ENCODE results near the gene ICAM1. TPM values are rescaled to one million over a fixed set of nuclear protein-coding genes. Genes with fewer than 3 reads are reported as not detected.
"Not testable (repeated sequence)": the region's sequence is repeated elsewhere in the genome, so short reads cannot be mapped to it uniquely, and the experiment has no call there.

ICAM1 gene
- total and polyA plus RNA-seq, 2 donors (not counting 1 experiment from before 2014, with no cell fraction given): 8.9 to 15.2 TPM

- DNase-seq (ENCODE audit: low read depth in 2 of 2): no peak
- H2AFZ ChIP-seq (ENCODE audit: low read length): no peak overlapping the region
- no peak overlapping the region for H3K4me2 ChIP-seq (ENCODE audit: extremely low read depth, insufficient read depth, low read length)
- H3K79me2 ChIP-seq (ENCODE audit: control insufficient read depth, insufficient read depth, low read length): no peaks in the 10 kb centered on the region
- H3K4me3 ChIP-seq (replicated peaks in 1 of 4; ENCODE audit: control extremely low read depth in 1 of 4, insufficient read depth in 1 of 4, low read depth in 3 of 4, low read length in 4 of 4): no peak overlapping the region
- H3K9me3 ChIP-seq (ENCODE audit: control insufficient read depth, insufficient read depth, low read depth, low read length): no peaks in the 10 kb centered on the region
- no peaks in the 10 kb centered on the region for H3K4me1 ChIP-seq (ENCODE audit: control insufficient read depth, extremely low read depth, insufficient read depth, low read length)
- H3K36me3 ChIP-seq (ENCODE audit: control insufficient read depth, insufficient read depth, low read length): no peaks in the 10 kb centered on the region
- H3K27me3 ChIP-seq (ENCODE audit: control insufficient read depth, insufficient read depth, low read length): no peaks in the 10 kb centered on the region
- no peaks in the 10 kb centered on the region for H4K20me1 ChIP-seq (ENCODE audit: control insufficient read depth, extremely low read depth, insufficient read depth, low read length)
- H3K27ac ChIP-seq (ENCODE audit: insufficient read depth, low read length): no peak overlapping the region
- TF ChIP-seq EZH2 (IDR thresholded peaks at IDR 0.05; ENCODE audit: low read length, missing control alignments) (no peak), CTCF (conservative IDR thresholded peaks at IDR 0.05 in 1 of 2, IDR thresholded peaks at IDR 0.05 in 1 of 2; ENCODE audit: low read depth in 1 of 2, low read length in 2 of 2) (no peak)
- no peak overlapping the region for H3K9ac ChIP-seq (ENCODE audit: insufficient read depth, low read length)
Observed at GRCh38 chr19:10279737-10280442, 9.0 kb downstream of the ICAM1 start.

- H3K9ac ChIP-seq (ENCODE audit: insufficient read depth, low read length); H4K20me1 ChIP-seq (ENCODE audit: control insufficient read depth, extremely low read depth, insufficient read depth, low read length); H3K4me2 ChIP-seq (ENCODE audit: extremely low read depth, insufficient read depth, low read length); H3K27me3 ChIP-seq (ENCODE audit: control insufficient read depth, insufficient read depth, low read length); H3K79me2 ChIP-seq (ENCODE audit: control insufficient read depth, insufficient read depth, low read length); H3K4me3 ChIP-seq (replicated peaks in 1 of 4; ENCODE audit: control extremely low read depth in 1 of 4, insufficient read depth in 1 of 4, low read depth in 3 of 4, low read length in 4 of 4); H3K9me3 ChIP-seq (ENCODE audit: control insufficient read depth, insufficient read depth, low read depth, low read length); H3K4me1 ChIP-seq (ENCODE audit: control insufficient read depth, extremely low read depth, insufficient read depth, low read length); H2AFZ ChIP-seq (ENCODE audit: low read length); H3K36me3 ChIP-seq (ENCODE audit: control insufficient read depth, insufficient read depth, low read length); H3K27ac ChIP-seq (ENCODE audit: insufficient read depth, low read length); DNase-seq (ENCODE audit: low read depth in 2 of 2): not testable (repeated sequence)
Observed at GRCh38 chr19:10282043-10282442, 11.1 kb downstream of the ICAM1 start.

GRCh38 chr19:10283301-10284064, 12.6 kb downstream of the ICAM1 start:
- H3K36me3 ChIP-seq (ENCODE audit: control insufficient read depth, insufficient read depth, low read length): no peaks in the 10 kb centered on the region
- H3K9me3 ChIP-seq (ENCODE audit: control insufficient read depth, insufficient read depth, low read depth, low read length): no peaks in the 10 kb centered on the region
- H3K9ac ChIP-seq (ENCODE audit: insufficient read depth, low read length): no peak overlapping the region
- no peak for DNase-seq (ENCODE audit: low read depth in 2 of 2)
- no peak for TF ChIP-seq EZH2 (IDR thresholded peaks at IDR 0.05; ENCODE audit: low read length, missing control alignments)
- no peak for TF ChIP-seq CTCF (conservative IDR thresholded peaks at IDR 0.05 in 1 of 2, IDR thresholded peaks at IDR 0.05 in 1 of 2; ENCODE audit: low read depth in 1 of 2, low read length in 2 of 2)
- H3K79me2 ChIP-seq (ENCODE audit: control insufficient read depth, insufficient read depth, low read length): no peaks in the 10 kb centered on the region
- H4K20me1 ChIP-seq (ENCODE audit: control insufficient read depth, extremely low read depth, insufficient read depth, low read length): no peaks in the 10 kb centered on the region
- no peak overlapping the region for H3K4me3 ChIP-seq (replicated peaks in 1 of 4; ENCODE audit: control extremely low read depth in 1 of 4, insufficient read depth in 1 of 4, low read depth in 3 of 4, low read length in 4 of 4)
- no peak overlapping the region for H3K4me2 ChIP-seq (ENCODE audit: extremely low read depth, insufficient read depth, low read length)
- H2AFZ ChIP-seq (ENCODE audit: low read length): no peak overlapping the region
- H3K4me1 ChIP-seq (ENCODE audit: control insufficient read depth, extremely low read depth, insufficient read depth, low read length): no peaks in the 10 kb centered on the region
- no peak overlapping the region for H3K27ac ChIP-seq (ENCODE audit: insufficient read depth, low read length)
- H3K27me3 ChIP-seq (ENCODE audit: control insufficient read depth, insufficient read depth, low read length): peaks cover 5% of the 10 kb centered on the region

Measured in fibroblast of lung (primary cell).